ENCODE measurements around the gene DENND2A.
A peak's percentile ranks its signal among the peaks of the same experiment; 100 is the strongest.

DENND2A gene, protein sequence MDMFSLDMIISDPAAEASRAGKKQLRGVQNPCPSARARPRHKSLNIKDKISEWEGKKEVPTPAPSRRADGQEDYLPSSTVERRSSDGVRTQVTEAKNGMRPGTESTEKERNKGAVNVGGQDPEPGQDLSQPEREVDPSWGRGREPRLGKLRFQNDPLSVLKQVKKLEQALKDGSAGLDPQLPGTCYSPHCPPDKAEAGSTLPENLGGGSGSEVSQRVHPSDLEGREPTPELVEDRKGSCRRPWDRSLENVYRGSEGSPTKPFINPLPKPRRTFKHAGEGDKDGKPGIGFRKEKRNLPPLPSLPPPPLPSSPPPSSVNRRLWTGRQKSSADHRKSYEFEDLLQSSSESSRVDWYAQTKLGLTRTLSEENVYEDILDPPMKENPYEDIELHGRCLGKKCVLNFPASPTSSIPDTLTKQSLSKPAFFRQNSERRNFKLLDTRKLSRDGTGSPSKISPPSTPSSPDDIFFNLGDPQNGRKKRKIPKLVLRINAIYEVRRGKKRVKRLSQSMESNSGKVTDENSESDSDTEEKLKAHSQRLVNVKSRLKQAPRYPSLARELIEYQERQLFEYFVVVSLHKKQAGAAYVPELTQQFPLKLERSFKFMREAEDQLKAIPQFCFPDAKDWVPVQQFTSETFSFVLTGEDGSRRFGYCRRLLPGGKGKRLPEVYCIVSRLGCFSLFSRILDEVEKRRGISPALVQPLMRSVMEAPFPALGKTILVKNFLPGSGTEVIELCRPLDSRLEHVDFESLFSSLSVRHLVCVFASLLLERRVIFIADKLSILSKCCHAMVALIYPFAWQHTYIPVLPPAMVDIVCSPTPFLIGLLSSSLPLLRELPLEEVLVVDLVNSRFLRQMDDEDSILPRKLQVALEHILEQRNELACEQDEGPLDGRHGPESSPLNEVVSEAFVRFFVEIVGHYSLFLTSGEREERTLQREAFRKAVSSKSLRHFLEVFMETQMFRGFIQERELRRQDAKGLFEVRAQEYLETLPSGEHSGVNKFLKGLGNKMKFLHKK

DNA sequence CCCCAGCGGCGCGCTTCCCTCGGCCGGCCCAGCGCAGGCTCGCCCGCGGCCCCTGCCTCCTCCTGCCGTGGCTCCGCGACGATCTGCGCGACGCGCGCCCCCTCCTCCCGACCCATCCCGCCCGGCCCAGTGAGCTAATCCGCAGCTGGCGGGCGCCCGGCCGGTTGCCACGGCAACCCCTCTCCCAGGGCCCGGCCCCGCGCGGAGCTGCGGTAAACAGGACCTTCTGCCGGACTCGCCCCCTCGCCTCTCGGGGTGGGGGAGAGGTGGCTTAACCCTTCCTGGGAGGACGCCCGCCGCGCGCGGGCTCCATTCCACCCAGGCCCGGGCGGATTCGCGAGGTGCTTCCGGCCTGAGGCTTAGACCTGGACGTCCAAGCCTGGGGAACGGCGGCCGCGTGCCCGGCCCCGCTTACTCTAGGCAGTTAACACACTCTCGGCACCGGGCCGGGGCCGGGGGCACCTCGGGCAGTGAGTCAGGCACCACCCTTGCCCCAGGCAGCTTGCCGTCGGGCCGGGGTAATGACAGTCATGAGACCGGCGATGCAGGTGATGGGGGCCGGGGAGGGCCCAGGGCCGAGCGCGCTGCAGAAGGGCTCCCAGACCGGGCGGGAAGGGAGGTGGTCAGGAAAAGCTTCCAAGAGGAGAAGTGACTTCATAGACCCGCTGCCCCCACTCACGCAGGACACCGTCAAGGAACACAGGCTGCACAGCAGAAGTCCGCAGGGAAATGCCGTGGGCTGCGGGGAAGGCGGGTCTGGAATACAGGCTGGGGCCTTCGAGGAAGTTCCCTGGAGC, at the start of gene DENND2A:
Gene DENND2A, minus strand, starts transcription at position 87 of the 797 bp plus-strand sequence. CDS start 38,416 bp downstream, outside the sequence.
- peak; percentile 12 for ATAC-seq
- H3K9me3 Mint-ChIP-seq, result no peaks in the 10 kb centered on the region
- no peaks in the 10 kb centered on the region for H3K36me3 Mint-ChIP-seq (ENCODE audit: low read depth)
- H3K4me3 Mint-ChIP-seq, result peak within 1 kb of the TSS; percentile 82
- peaks cover 13% of the 10 kb centered on the region for H3K4me1 Mint-ChIP-seq
- no peak within 1 kb of the TSS for H3K27ac Mint-ChIP-seq
- no peak for DNase-seq
- peaks cover 67% of the 10 kb centered on the region for H3K27me3 Mint-ChIP-seq

DNA sequence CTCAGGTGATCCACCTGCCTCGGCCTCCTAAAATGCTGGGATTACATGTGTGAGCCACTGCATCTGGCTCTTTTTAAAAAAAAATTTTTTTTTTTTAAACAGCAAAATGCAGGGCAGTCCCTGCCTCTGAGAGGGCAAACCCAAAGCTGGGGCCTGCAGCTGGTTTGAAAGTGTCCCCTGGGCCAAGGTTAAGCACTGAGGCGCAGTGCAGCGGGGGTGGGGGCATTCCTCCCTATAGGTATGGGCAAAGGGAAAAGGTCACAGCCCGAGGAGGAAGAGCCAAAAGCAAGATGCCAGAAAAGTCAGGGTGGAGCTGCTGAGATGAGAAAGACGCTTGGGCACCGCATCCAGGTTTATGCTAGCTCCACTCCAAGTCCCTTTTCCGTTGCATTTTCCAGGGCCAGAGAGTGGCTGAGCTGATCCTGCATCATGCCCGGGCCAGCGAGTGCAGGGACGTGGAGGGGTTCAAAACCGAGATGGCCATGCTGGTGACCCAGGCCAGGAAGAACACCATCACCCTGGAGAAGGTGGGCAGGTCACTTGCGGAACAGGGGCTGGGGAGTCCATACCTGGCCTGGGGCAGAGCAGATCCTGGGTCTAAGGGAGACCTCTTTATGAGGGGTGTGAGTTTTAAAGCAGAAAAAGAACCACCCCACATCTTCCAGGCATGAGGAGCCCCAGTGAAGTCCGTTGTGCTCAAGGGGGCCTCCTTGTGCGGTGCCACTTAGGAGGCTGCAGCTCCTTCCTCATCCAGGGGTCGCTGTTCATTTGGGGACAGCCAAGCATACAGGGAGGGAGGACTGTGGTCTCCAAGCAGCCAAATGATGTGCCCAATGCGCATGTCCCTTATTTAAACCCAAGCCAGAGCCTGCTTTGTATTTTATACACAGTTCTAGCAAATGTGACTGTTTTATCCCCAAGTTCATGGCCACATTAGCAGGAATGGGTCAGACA, 48.9 kb upstream of the DENND2A start:
- H3K27ac Mint-ChIP-seq, result no peak overlapping the region
- H3K36me3 Mint-ChIP-seq (ENCODE audit: low read depth), result peaks cover 13% of the 10 kb centered on the region
- no peaks in the 10 kb centered on the region for H3K9me3 Mint-ChIP-seq
- H3K4me1 Mint-ChIP-seq, result peaks cover 9% of the 10 kb centered on the region
- no peaks in the 10 kb centered on the region for H3K27me3 Mint-ChIP-seq
- DNase-seq (no peak), ATAC-seq (no peak)
- no peak overlapping the region for H3K4me3 Mint-ChIP-seq

DNA sequence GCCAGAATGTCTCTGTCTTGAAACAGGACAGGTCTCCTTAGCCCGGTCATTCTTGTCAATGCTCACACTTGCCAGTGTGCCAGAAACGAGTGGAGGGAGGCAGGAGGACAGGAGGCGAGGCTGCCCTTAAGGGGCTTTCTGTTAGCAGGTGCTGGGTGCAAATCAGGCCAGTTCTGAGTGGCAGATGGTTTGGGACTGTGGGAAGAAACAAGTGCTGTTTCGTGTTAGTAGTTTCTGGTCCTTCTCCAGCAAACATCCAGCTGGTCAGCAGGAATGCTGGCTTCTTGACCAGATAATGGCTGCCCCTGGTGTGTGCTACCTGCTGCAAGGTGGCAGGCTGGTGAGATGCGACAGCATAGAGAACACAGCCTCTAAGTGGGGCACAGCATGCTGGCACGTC, 47.7 kb upstream of the DENND2A start:
- peaks cover 8% of the 10 kb centered on the region for H3K4me1 Mint-ChIP-seq
- no peak overlapping the region for H3K27ac Mint-ChIP-seq
- no peaks in the 10 kb centered on the region for H3K27me3 Mint-ChIP-seq
- no peak for DNase-seq
- H3K9me3 Mint-ChIP-seq, result no peaks in the 10 kb centered on the region
- peaks cover 14% of the 10 kb centered on the region for H3K36me3 Mint-ChIP-seq (ENCODE audit: low read depth)
- no peak overlapping the region for H3K4me3 Mint-ChIP-seq
- ATAC-seq, result no peak

DNA sequence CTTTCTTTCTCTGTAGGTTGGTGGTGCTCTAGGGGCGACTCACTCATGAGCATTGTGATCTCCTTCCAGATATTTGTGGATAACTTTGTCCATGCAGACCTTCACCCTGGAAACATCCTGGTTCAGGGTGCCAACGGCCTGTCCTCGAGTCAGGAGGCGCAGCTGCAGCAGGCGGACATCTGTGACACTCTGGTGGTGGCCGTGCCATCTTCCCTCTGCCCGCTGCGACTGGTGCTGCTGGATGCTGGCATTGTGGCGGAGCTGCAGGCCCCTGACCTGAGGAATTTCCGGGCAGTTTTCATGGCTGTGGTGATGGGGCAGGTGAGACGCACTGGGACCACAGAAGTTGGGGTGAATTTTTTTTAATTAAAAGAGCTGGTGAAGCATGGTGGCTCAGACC, 46.3 kb upstream of the DENND2A start:
- no peak for ATAC-seq
- H3K9me3 Mint-ChIP-seq, result no peaks in the 10 kb centered on the region
- no peaks in the 10 kb centered on the region for H3K4me1 Mint-ChIP-seq
- H3K27ac Mint-ChIP-seq, result no peak overlapping the region
- peaks cover 11% of the 10 kb centered on the region for H3K36me3 Mint-ChIP-seq (ENCODE audit: low read depth)
- no peak overlapping the region for H3K4me3 Mint-ChIP-seq
- DNase-seq, result no peak
- H3K27me3 Mint-ChIP-seq, result no peaks in the 10 kb centered on the region

DNA sequence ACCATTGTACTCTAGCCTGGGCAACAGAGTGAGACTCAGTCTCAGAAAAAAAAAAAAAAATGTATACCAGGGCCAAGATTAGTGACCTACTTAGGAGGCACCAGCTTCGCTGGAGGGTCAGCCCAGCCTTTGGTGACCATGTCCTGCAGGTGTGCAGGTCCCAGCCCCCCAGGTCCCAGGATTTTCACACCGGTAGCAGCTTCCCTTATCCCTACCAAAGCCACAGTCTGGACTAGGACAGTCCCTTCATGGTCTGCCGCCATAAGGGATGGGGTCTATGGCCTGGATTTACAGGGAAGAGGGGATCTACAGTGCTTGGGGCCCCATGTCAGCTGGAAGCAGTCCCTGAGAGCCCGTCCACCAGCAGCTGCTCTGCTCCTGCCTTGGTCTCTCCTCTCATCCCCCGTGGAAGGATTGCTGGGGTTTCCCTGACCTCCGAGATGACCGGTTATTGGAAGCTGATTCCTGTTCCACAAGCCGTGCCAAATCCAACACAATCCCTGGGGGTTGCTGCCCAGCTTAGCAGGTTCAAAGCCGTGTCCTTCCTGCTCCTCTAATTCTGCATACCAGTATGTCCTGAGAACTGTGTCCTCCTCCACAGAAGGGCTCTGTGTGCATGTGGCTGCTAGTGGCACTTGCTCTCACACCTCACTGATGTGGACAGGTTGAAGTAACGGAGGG, 44.9 kb upstream of the DENND2A start:
- Mint-ChIP-seq H3K4me3 (no peak overlapping the region), H3K9me3 (no peaks in the 10 kb centered on the region), H3K27ac (no peak overlapping the region), H3K36me3 (ENCODE audit: low read depth) (peaks cover 16% of the 10 kb centered on the region), H3K27me3 (no peaks in the 10 kb centered on the region), H3K4me1 (no peaks in the 10 kb centered on the region)
- no peak for DNase-seq
- no peak for ATAC-seq

DNA sequence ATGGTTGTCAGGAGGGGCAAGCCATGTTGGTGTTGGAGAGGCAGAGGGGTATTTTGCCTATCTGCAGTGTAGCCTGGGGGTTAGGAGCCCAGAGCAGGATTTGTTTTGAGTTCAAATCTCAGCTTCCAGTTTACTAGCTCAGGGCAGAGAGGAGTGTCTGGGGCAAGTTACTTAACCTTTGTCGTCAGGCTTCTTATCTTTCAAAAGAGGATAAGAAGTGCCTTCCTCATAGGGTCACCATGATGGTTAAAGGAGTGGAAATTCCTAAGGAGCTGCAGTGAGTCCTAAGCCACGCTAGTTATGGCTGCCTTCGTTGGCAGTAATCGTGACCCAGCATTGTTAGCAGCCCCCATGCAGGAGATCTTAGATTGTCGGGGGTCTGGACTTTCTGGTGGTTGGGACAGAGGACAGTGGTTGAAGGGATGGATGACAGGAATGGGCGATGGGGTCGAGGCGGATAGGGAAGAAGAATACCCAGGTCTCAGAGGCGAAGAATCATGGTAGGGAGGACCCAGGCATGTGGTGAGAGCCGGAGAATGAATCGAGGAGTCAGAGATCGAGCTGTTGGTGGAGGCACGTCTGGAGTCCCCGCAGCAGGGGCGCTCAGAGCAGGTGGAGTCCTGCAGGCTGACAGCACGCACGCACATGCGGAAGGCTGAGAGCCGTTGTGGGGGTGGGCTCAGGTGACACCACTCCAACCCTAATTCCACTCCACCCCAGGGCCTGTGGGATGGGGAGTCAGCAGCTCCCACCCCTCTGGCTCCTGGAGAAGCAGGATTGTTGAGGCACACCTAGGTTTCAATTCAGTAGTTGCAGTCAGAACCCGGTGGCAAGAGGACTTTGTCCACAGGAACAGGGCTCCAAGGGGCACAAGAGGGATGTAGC, 43.7 kb upstream of the DENND2A start:
- H3K9me3 Mint-ChIP-seq, result no peaks in the 10 kb centered on the region
- H3K27ac Mint-ChIP-seq, result no peak overlapping the region
- no peaks in the 10 kb centered on the region for H3K27me3 Mint-ChIP-seq
- DNase-seq (no peak), ATAC-seq (no peak)
- no peak overlapping the region for H3K4me3 Mint-ChIP-seq
- no peaks in the 10 kb centered on the region for H3K4me1 Mint-ChIP-seq
- peaks cover 24% of the 10 kb centered on the region for H3K36me3 Mint-ChIP-seq (ENCODE audit: low read depth)

DNA sequence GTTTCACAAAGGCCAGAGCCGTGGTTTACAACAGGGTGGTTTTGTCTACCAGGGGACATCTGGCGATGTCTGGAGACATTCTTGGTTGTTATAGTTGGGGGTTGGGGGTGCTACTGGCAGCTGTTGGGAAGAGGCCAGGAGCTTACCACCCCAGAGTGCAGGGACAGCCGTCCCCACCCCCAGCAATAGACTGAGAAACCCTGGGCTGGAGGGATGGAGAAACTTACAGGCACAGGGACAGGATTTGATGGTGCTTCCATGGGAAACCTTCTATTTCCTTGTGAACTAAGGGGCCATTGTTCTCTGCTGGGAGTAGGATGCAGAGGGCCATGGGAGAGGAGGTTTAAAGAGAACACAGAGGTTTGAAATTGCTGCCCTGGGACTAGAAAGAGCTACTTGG, 43.0 kb upstream of the DENND2A start:
- peaks cover 27% of the 10 kb centered on the region for H3K36me3 Mint-ChIP-seq (ENCODE audit: low read depth)
- ATAC-seq (no peak), DNase-seq (no peak)
- no peak overlapping the region for H3K27ac Mint-ChIP-seq
- H3K4me1 Mint-ChIP-seq, result no peaks in the 10 kb centered on the region
- H3K27me3 Mint-ChIP-seq, result no peaks in the 10 kb centered on the region
- H3K9me3 Mint-ChIP-seq, result no peaks in the 10 kb centered on the region
- H3K4me3 Mint-ChIP-seq, result no peak overlapping the region

DNA sequence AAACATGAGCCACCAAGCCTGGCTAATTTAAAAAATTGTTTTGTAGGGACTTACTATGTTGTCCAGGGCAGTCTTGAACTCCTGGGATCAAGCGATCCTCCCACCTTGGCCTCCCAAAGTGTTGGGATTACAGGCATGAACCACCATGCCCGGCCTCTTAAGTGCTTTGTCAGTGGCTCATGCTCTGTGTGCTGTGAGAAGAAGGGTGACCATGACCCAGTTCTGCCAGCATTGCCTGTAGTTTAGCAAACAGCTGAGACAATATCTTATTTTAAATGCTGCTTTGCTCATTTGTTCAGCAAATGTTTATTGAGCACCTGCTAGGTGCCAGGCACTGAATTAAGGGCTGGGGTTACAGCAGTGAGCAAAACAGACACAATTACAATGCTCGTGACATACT, 41.2 kb upstream of the DENND2A start:
- ATAC-seq (no peak), DNase-seq (no peak)
- Mint-ChIP-seq H3K36me3 (ENCODE audit: low read depth) (peaks cover 32% of the 10 kb centered on the region), H3K4me3 (no peak overlapping the region), H3K4me1 (no peaks in the 10 kb centered on the region), H3K9me3 (no peaks in the 10 kb centered on the region), H3K27me3 (no peaks in the 10 kb centered on the region), H3K27ac (no peak overlapping the region)

DNA sequence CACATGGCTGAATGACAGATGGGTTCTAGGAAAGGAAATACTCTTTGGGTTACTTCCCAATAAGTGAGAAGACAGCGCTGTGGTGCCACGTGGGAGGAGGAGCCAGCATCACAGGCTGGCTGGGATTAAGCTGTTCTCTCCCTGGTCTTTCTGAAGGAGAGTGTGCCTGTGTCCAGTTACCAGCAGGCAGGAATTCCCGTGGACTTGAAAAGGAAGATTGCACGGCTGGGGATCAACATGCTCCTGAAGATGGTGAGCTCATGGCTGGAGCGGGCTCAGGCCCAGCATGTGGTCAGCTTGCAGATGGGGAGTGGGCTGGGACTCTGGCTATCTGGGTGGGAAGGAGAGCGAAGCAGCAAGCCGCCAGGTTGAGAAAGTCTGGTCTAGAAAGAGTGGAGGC, 40.3 kb upstream of the DENND2A start:
- DNase-seq (no peak), ATAC-seq (no peak)
- no peaks in the 10 kb centered on the region for H3K9me3 Mint-ChIP-seq
- H3K27me3 Mint-ChIP-seq, result no peaks in the 10 kb centered on the region
- H3K36me3 Mint-ChIP-seq (ENCODE audit: low read depth), result peaks cover 32% of the 10 kb centered on the region
- no peak overlapping the region for H3K27ac Mint-ChIP-seq
- no peak overlapping the region for H3K4me3 Mint-ChIP-seq
- H3K4me1 Mint-ChIP-seq, result peaks cover 7% of the 10 kb centered on the region

DNA sequence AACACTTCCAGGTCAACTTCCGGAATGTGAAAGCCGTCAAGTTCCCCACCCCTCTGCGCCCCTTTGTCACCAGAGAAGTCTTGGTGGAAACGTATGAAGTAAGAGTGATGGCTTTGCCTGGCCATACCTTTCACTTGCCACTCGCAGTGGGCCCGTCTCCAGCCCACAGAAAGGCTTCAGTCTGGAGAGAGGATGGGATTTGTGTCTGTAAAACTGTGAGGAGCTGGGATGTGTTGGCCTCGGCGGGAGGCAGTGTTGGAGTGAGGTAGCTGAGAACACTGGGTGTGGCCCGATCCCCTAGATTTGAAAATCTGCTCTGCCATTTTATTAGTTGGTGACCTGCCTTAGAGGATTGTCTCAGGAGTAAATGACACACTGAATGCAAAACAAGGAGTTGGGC, 38.6 kb upstream of the DENND2A start:
- H3K4me3 Mint-ChIP-seq, result no peak overlapping the region
- H3K27ac Mint-ChIP-seq, result no peak overlapping the region
- no peaks in the 10 kb centered on the region for H3K27me3 Mint-ChIP-seq
- peaks cover 23% of the 10 kb centered on the region for H3K4me1 Mint-ChIP-seq
- H3K36me3 Mint-ChIP-seq (ENCODE audit: low read depth), result peaks cover 28% of the 10 kb centered on the region
- no peaks in the 10 kb centered on the region for H3K9me3 Mint-ChIP-seq
- ATAC-seq (no peak), DNase-seq (no peak)

DNA sequence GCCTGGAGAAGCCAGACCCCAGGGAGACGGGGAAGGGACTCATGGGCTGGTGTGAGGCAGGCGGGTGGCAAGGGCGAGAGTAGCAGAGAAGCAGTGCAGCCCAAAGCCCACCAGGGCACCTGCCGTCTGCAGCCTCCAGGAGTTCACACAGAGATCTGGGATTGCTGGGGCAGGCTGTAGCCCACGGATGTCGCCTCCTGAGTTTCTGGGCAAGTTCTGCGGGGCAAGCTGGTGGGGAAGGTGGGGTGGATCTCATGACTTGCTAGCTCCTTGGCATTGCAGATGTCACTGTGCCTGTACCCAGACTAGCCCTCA, 38.2 kb upstream of the DENND2A start:
- Mint-ChIP-seq H3K27me3 (no peaks in the 10 kb centered on the region), H3K36me3 (ENCODE audit: low read depth) (peaks cover 27% of the 10 kb centered on the region), H3K9me3 (no peaks in the 10 kb centered on the region), H3K4me1 (peaks cover 27% of the 10 kb centered on the region), H3K4me3 (no peak overlapping the region), H3K27ac (no peak overlapping the region)
- DNase-seq (no peak), ATAC-seq (no peak)

DNA sequence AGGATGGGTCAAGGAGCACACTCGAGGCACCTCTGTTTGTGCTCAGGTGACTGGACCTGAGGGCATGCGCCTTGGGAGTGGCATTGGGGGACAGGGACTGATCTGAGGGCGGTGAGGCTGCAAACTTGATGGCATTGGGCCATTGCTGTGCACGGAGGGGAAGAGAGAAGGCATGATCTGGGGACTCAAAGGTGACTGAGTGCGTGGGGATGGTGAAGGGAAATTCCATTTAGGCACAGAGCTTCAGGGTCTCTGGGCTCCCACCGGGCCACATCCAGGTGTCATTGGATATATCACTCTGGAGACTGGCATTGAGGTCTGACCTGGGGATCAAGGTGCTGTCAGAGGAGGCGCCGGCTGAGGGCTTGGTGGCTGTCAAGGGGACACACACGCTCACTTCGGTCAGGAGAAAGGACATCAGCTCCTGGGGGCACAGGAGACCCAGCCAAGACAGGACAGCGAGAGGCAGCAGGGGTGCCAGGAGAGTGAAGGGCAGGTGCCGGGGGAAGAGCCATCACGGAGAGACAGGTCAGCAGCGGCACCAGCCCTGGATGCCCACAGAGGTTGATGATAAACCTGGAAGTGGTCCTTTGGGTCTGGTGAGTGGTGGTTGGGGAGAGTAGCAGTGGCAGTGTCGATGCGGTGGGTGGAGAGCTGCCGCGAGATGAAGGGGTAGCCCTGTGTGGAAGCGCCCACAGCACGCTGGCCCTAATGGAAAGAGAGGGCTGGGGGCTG, 37.6 kb upstream of the DENND2A start:
- DNase-seq, result no peak
- Mint-ChIP-seq H3K36me3 (ENCODE audit: low read depth) (peaks cover 26% of the 10 kb centered on the region), H3K27ac (no peak overlapping the region), H3K9me3 (no peaks in the 10 kb centered on the region), H3K27me3 (no peaks in the 10 kb centered on the region), H3K4me1 (peaks cover 30% of the 10 kb centered on the region), H3K4me3 (no peak overlapping the region)
- ATAC-seq, result no peak
